Iris pigment epithelial cell (primary cell): ENCODE measurements around the gene GUCY2C.

ENCODE experiments used
- DNase-seq: peaks from one replicate; pipeline ENCODE4 v3.0.0-alpha.2; 2011; ENCODE audit warnings: low read depth

GUCY2C gene

GRCh38 chr12:14567351-14568162 lies 128.8 kb downstream of the GUCY2C start, which contains the start of gene PLBD1:
TSS of gene PLBD1 (minus strand) at chr12:14567883. CDS start at chr12:14567696, 187 bp downstream.
- DNase-seq, result peak; percentile 41

- no peak for DNase-seq
Observed at GRCh38 chr12:14564336-14564959, 132.0 kb downstream of the GUCY2C start.

DNA sequence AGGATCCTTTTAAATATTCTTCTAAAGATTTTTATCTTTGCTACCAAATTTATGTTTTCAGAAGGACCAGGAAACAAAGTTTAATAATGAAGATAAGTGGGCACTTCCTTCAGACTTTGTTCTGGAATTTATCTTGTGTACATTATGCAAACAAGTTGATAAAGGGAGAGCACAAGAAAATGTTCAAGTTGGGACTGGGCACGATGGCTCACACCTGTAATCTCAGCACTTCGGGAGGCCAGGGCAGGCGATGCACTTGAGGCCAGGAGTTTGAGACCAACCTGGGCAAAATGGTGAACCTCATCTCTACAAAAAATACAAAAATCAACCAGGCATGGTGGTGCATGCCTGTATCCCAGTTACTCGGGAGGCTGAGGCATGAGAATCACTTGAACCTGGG lies 133.4 kb downstream of the GUCY2C start:
- DNase-seq, result no peak
